Stimulated activated CD8-positive, alpha-beta memory T cell treated with anti-CD3 and anti-CD28 coated beads, Interleukin-15, amount 100 ng/mL, for 4 hours (primary cell): ENCODE data around the gene HCAR2.
"Not testable (repeated sequence)": the region's sequence is repeated elsewhere in the genome, so short reads cannot be mapped to it uniquely, and the experiment has no call there.

Source experiments
- DNase-seq, 2 donors: peaks; one replicate each; pipeline ENCODE4 v3.0.0-alpha.2; 2020; ENCODE audit warnings: low read depth in 2 of 2

HCAR2 gene

GRCh38 chr12:122665759-122666158 lies 37.4 kb downstream of the HCAR2 start:
- no peak for DNase-seq

GRCh38 chr12:122665349-122665748 lies 37.8 kb downstream of the HCAR2 start:
- DNase-seq: no peak

GRCh38 chr12:122661938-122662337 lies 41.2 kb downstream of the HCAR2 start:
- DNase-seq: no peak

GRCh38 chr12:122661246-122661645 lies 41.9 kb downstream of the HCAR2 start:
- no peak for DNase-seq

- no peak for DNase-seq
Observed at GRCh38 chr12:122659579-122659978, 43.6 kb downstream of the HCAR2 start.

- DNase-seq: no peak
Observed at GRCh38 chr12:122656298-122656697, 46.9 kb downstream of the HCAR2 start.

- DNase-seq: not testable (repeated sequence)
Observed at GRCh38 chr12:122653291-122653690, 49.9 kb downstream of the HCAR2 start.

GRCh38 chr12:122651520-122652224 lies 51.5 kb downstream of the HCAR2 start:
- no peak for DNase-seq
